Measurements from ENCODE around the gene ABLIM2. TPM values are rescaled to one million over a fixed set of nuclear protein-coding genes. Genes with fewer than 3 reads are reported as not detected.
A peak's percentile ranks its signal among the peaks of the same experiment; 100 is the strongest.

ABLIM2 gene
- total and polyA plus RNA-seq, 2 experiments from 2014 or later: 4.9 to 5.8 TPM

- H3K4me3 ChIP-seq: no peak overlapping the region
- H3K27me3 ChIP-seq: no peaks in the 10 kb centered on the region
- no peaks in the 10 kb centered on the region for H3K4me1 ChIP-seq (ENCODE audit: low read depth)
- no peak for TF ChIP-seq CTCF (IDR thresholded peaks at IDR 0.05; ENCODE audit: low read depth, low read length)
- H3K9me3 ChIP-seq (ENCODE audit: low read depth): no peaks in the 10 kb centered on the region
- no peak overlapping the region for H3K27ac ChIP-seq
- H3K36me3 ChIP-seq: no peaks in the 10 kb centered on the region
- no peak for DNase-seq (ENCODE audit: low read depth in 1 of 2, low spot score in 1 of 2)
Observed at GRCh38 chr4:8102076-8102355, 56.6 kb downstream of the ABLIM2 start.

- no peaks in the 10 kb centered on the region for H3K4me1 ChIP-seq (ENCODE audit: low read depth)
- no peaks in the 10 kb centered on the region for H3K27me3 ChIP-seq
- H3K27ac ChIP-seq: no peak overlapping the region
- no peak overlapping the region for H3K4me3 ChIP-seq
- no peaks in the 10 kb centered on the region for H3K9me3 ChIP-seq (ENCODE audit: low read depth)
- no peaks in the 10 kb centered on the region for H3K36me3 ChIP-seq
- no peak for TF ChIP-seq CTCF (IDR thresholded peaks at IDR 0.05; ENCODE audit: low read depth, low read length)
- peak in 1 of 2 donors; percentile 61 for DNase-seq (ENCODE audit: low read depth in 1 of 2, low spot score in 1 of 2)
Observed at GRCh38 chr4:8101213-8102075, 57.2 kb downstream of the ABLIM2 start.

- H3K9me3 ChIP-seq (ENCODE audit: low read depth): no peaks in the 10 kb centered on the region
- H3K4me3 ChIP-seq: no peak overlapping the region
- no peak overlapping the region for H3K27ac ChIP-seq
- no peak for TF ChIP-seq CTCF (IDR thresholded peaks at IDR 0.05; ENCODE audit: low read depth, low read length)
- H3K4me1 ChIP-seq (ENCODE audit: low read depth): no peaks in the 10 kb centered on the region
- no peaks in the 10 kb centered on the region for H3K36me3 ChIP-seq
- H3K27me3 ChIP-seq: no peaks in the 10 kb centered on the region
- peak in 1 of 2 donors; percentile 45 for DNase-seq (ENCODE audit: low read depth in 1 of 2, low spot score in 1 of 2)
Observed at GRCh38 chr4:8099981-8100464, 58.6 kb downstream of the ABLIM2 start.

DNA sequence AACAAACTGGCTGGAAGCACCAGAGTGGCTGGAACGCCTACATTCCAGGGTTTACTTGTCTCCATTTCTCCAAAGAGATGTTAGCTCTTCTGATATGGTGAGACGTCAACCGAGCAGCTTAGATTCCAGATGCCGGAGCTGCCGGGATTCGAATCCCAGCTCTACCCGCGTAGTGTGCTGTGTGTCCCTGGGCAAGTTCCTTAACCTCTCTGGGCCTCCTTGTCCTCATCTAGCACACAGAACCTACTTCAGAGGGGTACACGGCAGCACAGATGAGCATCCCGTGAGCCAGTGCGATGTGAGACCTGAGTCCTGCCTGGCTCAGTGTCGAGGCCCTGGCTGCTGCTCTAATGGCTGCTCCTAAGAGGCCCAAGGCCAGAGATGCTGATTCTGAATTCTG is 60.1 kb downstream of the ABLIM2 start:
- H3K4me3 ChIP-seq: no peak overlapping the region
- no peaks in the 10 kb centered on the region for H3K27me3 ChIP-seq
- H3K9me3 ChIP-seq (ENCODE audit: low read depth): no peaks in the 10 kb centered on the region
- H3K4me1 ChIP-seq (ENCODE audit: low read depth): no peaks in the 10 kb centered on the region
- no peak overlapping the region for H3K27ac ChIP-seq
- no peak for TF ChIP-seq CTCF (IDR thresholded peaks at IDR 0.05; ENCODE audit: low read depth, low read length)
- H3K36me3 ChIP-seq: no peaks in the 10 kb centered on the region
- DNase-seq (ENCODE audit: low read depth in 1 of 2, low spot score in 1 of 2): no peak

DNA sequence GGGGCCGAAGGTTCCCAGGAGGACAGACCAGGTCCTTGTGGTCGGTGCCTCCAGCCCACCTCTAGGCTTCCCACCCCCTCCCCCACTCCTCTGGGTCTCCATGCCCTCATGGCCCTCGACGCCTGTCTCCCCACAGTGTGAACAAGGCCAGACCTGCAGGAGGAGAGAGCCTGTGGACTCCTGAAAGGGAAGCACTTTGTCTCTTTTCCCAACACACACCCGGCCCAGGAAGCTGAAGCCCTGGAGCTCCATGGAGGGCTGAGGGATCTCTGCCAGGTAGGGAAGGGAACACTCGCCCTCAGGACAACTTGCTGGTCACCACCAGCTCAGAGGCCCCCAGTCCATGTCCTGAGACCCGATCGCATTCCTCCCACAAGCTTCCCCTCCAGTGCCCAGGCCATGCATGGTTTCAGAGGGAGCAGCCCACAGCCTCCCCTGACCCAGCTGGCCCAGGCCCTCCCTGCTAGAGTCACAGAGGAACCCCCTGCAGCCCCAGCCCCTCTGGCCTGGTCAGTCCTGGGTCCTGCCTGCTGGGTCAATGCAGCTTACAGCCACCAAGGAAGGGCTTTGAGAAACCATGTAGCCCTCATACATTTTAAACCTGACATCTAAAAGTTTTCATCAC is 60.8 kb downstream of the ABLIM2 start:
- H3K36me3 ChIP-seq: no peaks in the 10 kb centered on the region
- H3K27me3 ChIP-seq: no peaks in the 10 kb centered on the region
- H3K4me1 ChIP-seq (ENCODE audit: low read depth): no peaks in the 10 kb centered on the region
- H3K27ac ChIP-seq: no peak overlapping the region
- DNase-seq (ENCODE audit: low read depth in 1 of 2, low spot score in 1 of 2): no peak
- no peak overlapping the region for H3K4me3 ChIP-seq
- no peak for TF ChIP-seq CTCF (IDR thresholded peaks at IDR 0.05; ENCODE audit: low read depth, low read length)
- no peaks in the 10 kb centered on the region for H3K9me3 ChIP-seq (ENCODE audit: low read depth)

All from cardiac muscle cell (in vitro differentiated cells and primary cell).